Sigmoid colon (tissue), 7 donors: ENCODE measurements around the gene GTF3C4. TPM values are rescaled to one million over a fixed set of nuclear protein-coding genes. Genes with fewer than 3 reads are reported as not detected.

ENCODE experiments used
- DNase-seq: peaks from one replicate; pipeline ENCODE4 v3.0.0-alpha.2; 2019
- H3K27ac ChIP-seq, 4 donors: fragments of 200-600 bp; sonication (generic); one replicate each; pipeline ENCODE4 v1.5.1; 2016 to 2019; ENCODE audit warnings: mild to moderate bottlenecking in 1 of 4
- H3K27me3 ChIP-seq, 3 donors: fragments of 200-600 bp; sonication (generic); one replicate each; pipeline ENCODE4 v1.5.1; 2019; ENCODE audit warnings: mild to moderate bottlenecking in 1 of 3
- H3K36me3 ChIP-seq, 4 donors: fragments of 200-600 bp; sonication (generic); one replicate each; pipeline ENCODE4 v1.5.1; 2016 to 2019
- H3K4me1 ChIP-seq, 4 donors: fragments of 200-600 bp; sonication (generic); one replicate each; pipeline ENCODE4 v1.5.1; 2017 to 2019
- H3K4me3 ChIP-seq, 4 donors: fragments of 200-600 bp; sonication (generic); one replicate each; pipeline ENCODE4 v1.5.1; 2017 to 2019; ENCODE audit warnings: mild to moderate bottlenecking in 2 of 4, moderate library complexity in 1 of 4
- H3K9me3 ChIP-seq, 4 donors: fragments of 200-600 bp in 3 of 4; sonication (generic) in 3 of 4; one replicate each; pipeline versions ENCODE4 v1.5.1 to v1.6.1; 2013 to 2019
- EP300 ChIP-seq, 4 donors: sonication (generic); formaldehyde crosslinking; IDR thresholded peaks; one replicate each; pipeline ENCODE4 v1.6.1; 2017; ENCODE audit warnings: antibody characterized with exemption in 4 of 4
- POLR2A ChIP-seq, 2 donors: fragments of 450-650 bp; IDR thresholded peaks; one replicate each; pipeline ENCODE4 v1.6.1; 2016; ENCODE audit warnings: antibody characterized with exemption in 2 of 2, mild to moderate bottlenecking in 2 of 2, moderate library complexity in 2 of 2
- POLR2AphosphoS5 ChIP-seq, 4 donors: sonication (generic); formaldehyde crosslinking; IDR thresholded peaks; one replicate each; pipeline ENCODE4 v1.6.1; 2017; ENCODE audit warnings: antibody characterized with exemption in 4 of 4
- WGBS, 2 donors: extraction: QIAGEN DNeasy Blood & Tissue Kit; methylation state at CpG; one replicate each; pipeline ENCODE4 v1.1.7; 2013; 5-methylcytosine and 5-hydroxymethylcytosine counted together
- intact Hi-C: fragments of 100-400 bp; cut with DNase I; formaldehyde crosslinking; loops from one replicate; pipeline ENCODE4 v1.15.1; 2023
- polyA plus RNA-seq, 3 donors: library from polyadenylated mRNA; stranded (reverse); fragments of 200-250 nt; gene quantifications; one replicate each; pipeline ENCODE4 v1.2.3, GENCODE V29; 2013
- total RNA-seq, 4 donors: library from RNA; depleted of rRNA; stranded (reverse); fragments of >200 nt; gene quantifications; one replicate each; pipeline ENCODE4 v1.1.0, GENCODE V29; 2016
- TF ChIP-seq, protein P1 (sequence below), 4 experiments: fragments of 450-650 bp in 3 of 4; fragments of 200-600 bp in 1 of 4; IDR thresholded peaks; one replicate each; pipeline ENCODE4 v1.5.1; 2016 to 2019; ENCODE audit warnings: antibody characterized with exemption in 4 of 4, mild to moderate bottlenecking in 3 of 4, moderate library complexity in 2 of 4
- donor health status: healthy with polysubstance abuse.
- donor health status: Bipolar disorder and iron deficiency.
- donor health status: healthy.

The GTF3C4 gene
- total and polyA plus RNA-seq, 7 donors, result 2.1 to 12.2 (median 10.7) TPM

DNA sequence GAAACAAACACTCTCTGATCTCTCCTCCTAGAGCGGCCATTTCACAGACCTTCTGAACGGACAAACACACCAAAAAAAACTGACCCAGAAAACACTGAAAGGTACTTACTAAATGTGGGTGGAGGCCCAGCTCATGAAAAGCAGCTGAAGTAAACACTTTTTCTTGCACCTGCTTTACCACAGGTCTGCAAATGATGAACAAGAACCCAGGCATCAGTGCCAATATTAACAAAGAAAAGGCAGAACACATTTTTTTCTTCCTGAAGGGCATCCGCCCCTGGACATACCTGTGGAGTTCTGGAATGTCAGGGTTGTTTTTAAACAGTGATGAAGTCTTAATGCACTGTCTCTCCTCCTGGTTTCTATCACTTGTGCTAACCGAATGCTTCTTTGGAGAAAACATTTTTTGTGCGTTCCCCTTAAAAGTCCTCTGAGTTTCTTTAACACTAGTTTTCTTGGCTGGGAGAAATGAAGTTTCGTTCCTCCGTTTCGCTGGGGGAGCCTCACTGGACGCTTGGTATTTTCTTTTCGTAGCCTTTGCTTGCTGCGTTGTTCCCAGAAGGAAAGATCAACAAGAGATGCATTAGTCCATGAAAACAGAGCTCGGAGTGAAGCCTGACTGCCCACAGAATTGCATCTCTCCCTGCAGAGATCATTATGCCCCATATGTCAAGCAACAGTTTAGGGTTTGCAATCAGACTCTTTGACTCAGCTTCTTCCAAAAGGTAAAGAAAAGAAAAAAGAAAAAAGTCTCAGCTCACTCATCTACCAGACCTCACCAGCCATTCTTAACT lies 7.9 kb upstream of the GTF3C4 start:
- Histone ChIP-seq H3K4me1 (no peaks in the 10 kb centered on the region), H3K27ac (no peak overlapping the region), H3K9me3 (no peaks in the 10 kb centered on the region), H3K27me3 (no peaks in the 10 kb centered on the region), H3K36me3 (peaks cover 0 to 55% (median 22%) of the 10 kb centered on the region in 4 donors), H3K4me3 (no peak overlapping the region)
- intact Hi-C loops, result no loop called here
- 90 to 93% methylated on average over 12 of the region's 12 CpGs for WGBS, 2 donors
- no peak for TF ChIP-seq EP300 (IDR thresholded peaks at IDR 0.05)
- no peak for TF ChIP-seq POLR2A (IDR thresholded peaks at IDR 0.05)
- TF ChIP-seq POLR2AphosphoS5 (IDR thresholded peaks at IDR 0.05), result no peak
- TF ChIP-seq, protein P1, sequence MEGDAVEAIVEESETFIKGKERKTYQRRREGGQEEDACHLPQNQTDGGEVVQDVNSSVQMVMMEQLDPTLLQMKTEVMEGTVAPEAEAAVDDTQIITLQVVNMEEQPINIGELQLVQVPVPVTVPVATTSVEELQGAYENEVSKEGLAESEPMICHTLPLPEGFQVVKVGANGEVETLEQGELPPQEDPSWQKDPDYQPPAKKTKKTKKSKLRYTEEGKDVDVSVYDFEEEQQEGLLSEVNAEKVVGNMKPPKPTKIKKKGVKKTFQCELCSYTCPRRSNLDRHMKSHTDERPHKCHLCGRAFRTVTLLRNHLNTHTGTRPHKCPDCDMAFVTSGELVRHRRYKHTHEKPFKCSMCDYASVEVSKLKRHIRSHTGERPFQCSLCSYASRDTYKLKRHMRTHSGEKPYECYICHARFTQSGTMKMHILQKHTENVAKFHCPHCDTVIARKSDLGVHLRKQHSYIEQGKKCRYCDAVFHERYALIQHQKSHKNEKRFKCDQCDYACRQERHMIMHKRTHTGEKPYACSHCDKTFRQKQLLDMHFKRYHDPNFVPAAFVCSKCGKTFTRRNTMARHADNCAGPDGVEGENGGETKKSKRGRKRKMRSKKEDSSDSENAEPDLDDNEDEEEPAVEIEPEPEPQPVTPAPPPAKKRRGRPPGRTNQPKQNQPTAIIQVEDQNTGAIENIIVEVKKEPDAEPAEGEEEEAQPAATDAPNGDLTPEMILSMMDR (IDR thresholded peaks at IDR 0.05), result no peak
- no peak for DNase-seq

DNA sequence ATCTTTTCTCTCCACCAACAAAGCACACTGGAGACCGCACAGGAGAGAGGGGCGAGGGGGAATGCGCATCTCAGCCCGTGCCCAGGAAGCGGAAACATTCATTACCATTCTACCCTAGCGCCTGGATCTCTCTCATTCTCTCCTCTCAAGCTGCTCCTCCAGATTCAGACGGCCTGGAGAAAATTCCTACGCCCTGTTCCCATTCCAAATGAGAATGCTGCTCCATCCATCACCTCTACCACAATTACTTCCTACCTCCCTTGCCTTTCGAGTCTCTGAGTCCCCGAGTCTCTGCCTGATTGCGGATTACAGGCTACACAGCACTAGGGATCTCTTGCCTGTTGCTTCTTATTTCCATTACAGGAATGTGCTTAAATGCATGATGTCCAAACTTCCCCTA lies 7.1 kb upstream of the GTF3C4 start:
- Histone ChIP-seq H3K4me1 (no peaks in the 10 kb centered on the region), H3K4me3 (no peak overlapping the region), H3K9me3 (no peaks in the 10 kb centered on the region), H3K27ac (no peak overlapping the region), H3K36me3 (peaks cover 0 to 47% (median 19%) of the 10 kb centered on the region in 4 donors), H3K27me3 (no peaks in the 10 kb centered on the region)
- no peak for DNase-seq
- TF ChIP-seq POLR2AphosphoS5 (IDR thresholded peaks at IDR 0.05) (no peak), POLR2A (IDR thresholded peaks at IDR 0.05) (no peak), EP300 (IDR thresholded peaks at IDR 0.05) (no peak)
- TF ChIP-seq, protein P1 (IDR thresholded peaks at IDR 0.05), result no peak
- 79 to 84% methylated on average over 11 of the region's 11 CpGs for WGBS, 2 donors
- intact Hi-C loops, result no loop called here

DNA sequence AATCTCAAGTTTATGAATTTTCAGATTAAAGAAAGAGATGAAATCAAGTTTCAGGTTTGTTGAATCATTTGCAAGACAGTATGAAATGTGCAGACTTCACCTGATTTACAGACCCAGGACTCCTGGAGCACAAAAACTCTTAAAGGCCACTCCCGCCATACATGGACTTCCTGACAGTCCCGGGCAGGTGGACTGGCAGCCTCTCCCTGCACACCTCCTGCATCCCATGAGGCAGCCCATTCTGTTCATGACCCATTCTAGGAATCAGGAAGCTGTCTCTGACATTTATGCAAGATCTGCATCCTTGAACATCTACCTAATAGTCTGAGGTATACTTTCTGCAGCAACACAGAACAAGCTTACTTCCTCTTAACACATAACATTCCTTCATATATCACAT lies 6.4 kb upstream of the GTF3C4 start:
- no peak overlapping the region for H3K4me3 ChIP-seq
- no peak for DNase-seq
- H3K27me3 ChIP-seq, result no peaks in the 10 kb centered on the region
- H3K9me3 ChIP-seq, result no peaks in the 10 kb centered on the region
- intact Hi-C loops, result no loop called here
- H3K27ac ChIP-seq, result no peak overlapping the region
- no peak for TF ChIP-seq POLR2AphosphoS5 (IDR thresholded peaks at IDR 0.05)
- TF ChIP-seq POLR2A (IDR thresholded peaks at IDR 0.05), result no peak
- TF ChIP-seq, protein P1 (IDR thresholded peaks at IDR 0.05), result no peak
- no peak for TF ChIP-seq EP300 (IDR thresholded peaks at IDR 0.05)
- peaks cover 0 to 6% (median 3%) of the 10 kb centered on the region in 4 donors for H3K4me1 ChIP-seq
- H3K36me3 ChIP-seq, result peaks cover 0 to 40% (median 17%) of the 10 kb centered on the region in 4 donors
- 72 to 93% methylated on average over 2 of the region's 2 CpGs for WGBS, 2 donors

DNA sequence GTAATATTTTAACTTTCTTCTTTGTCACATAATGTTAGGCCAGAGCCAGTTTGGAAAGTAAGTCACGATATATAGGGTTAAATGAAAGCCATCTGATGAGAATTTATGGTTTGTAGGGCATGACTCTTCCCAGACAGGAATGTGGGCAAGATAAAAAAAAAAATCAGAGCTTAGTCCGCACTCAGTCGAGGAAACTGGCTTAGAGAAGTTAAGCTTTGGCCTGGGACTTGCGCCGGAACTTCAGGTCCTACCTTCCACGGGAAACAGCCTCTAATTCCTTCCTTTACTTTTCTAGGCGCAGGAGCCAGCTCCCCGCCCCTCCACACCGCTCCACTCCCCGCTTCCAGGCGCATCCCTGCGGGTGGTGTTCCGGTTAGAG lies 956 bp upstream of the GTF3C4 start:
- H3K4me1 ChIP-seq, result peaks cover 0 to 44% (median 37%) of the 10 kb centered on the region in 4 donors
- peak; percentile 83 for DNase-seq
- TF ChIP-seq, protein P1 (IDR thresholded peaks at IDR 0.05), result no peak
- TF ChIP-seq POLR2AphosphoS5 (IDR thresholded peaks at IDR 0.05), result no peak
- TF ChIP-seq EP300 (IDR thresholded peaks at IDR 0.05), result no peak
- no peak for TF ChIP-seq POLR2A (IDR thresholded peaks at IDR 0.05)
- H3K27ac ChIP-seq, result peak overlapping the region; percentile 93 to 98 (median 94)
- intact Hi-C loops, result no loop called here
- no peaks in the 10 kb centered on the region for H3K27me3 ChIP-seq
- no peaks in the 10 kb centered on the region for H3K9me3 ChIP-seq
- no peaks in the 10 kb centered on the region for H3K36me3 ChIP-seq
- H3K4me3 ChIP-seq, result peak overlapping the region; percentile 78 to 86 (median 80)
- 0 to 1% methylated on average over 13 of the region's 13 CpGs for WGBS, 2 donors
